ENCODE data around the gene TULP1. TPM values are rescaled to one million over a fixed set of nuclear protein-coding genes. Genes with fewer than 3 reads are reported as not detected.

Gene TULP1
- total RNA-seq, 4 donors from 2014 or later, result not detected

- no peak for TF ChIP-seq CTCF (IDR thresholded peaks at IDR 0.05; ENCODE audit: low read depth)
Measured at GRCh38 chr6:35486005-35486925, 26.4 kb downstream of the TULP1 start.

- no peak for TF ChIP-seq CTCF (IDR thresholded peaks at IDR 0.05; ENCODE audit: low read depth)
Measured at GRCh38 chr6:35485402-35485877, 27.3 kb downstream of the TULP1 start.

DNA sequence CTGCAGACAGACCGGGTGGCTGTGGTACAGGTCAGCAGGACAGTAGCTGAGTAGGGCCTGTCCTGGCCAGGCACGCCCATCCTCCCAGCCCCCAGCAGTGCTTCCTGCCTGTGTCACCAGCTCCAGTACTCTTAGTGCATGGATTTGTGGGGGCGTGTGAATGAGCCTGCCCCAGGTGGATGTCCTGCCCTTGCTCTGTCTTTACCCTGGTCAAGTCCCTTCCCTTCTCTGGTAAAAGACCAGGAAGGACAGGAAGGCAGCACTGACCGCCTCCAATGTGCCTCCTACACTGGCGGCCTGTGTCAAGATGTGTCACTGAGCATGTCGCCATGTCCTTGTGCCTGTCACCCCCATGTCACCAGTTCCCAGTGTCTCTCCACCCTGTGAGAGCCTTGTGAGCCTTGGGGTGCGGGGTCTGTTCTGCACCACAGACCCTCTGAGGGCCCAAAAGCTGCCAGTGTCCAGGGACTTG, 27.7 kb downstream of the TULP1 start:
- TF ChIP-seq CTCF (IDR thresholded peaks at IDR 0.05; ENCODE audit: low read depth), result no peak

DNA sequence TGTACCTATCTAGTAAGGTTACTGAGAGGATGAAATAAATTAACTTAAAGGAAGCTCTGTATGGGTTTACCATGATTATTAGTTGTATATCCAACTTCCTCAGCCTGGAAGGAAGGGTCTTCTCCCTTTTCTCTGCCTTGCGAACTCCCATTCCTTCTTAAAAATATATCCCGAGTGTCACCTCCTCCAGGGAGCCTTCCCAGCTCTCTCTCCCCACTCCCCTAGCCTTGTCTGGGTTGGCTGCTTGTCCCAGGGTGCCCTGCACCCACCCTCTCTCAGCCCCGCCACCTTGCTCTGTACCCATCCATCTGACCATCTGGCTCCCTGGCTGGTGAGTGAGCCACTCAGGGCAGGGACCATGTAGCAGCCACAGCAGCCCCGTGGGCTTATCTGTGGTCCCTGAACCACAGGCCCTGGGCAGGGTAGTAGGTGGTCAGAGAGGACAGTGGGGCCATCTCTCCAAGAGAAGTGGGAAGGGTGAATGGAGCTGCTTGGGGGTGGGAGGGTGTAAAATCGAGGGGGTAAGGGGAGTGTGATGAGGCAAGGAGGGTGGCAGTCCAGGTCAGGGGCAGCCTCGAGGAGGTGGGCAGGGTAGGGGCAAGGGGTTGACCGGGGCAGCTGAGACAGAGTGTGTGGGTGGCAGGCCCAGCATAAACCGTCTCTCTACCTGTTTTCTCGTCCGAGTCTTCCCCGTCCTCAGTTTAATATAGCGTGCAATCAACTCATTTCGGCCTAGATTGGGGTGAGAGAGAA, 28.6 kb downstream of the TULP1 start:
- no peak for TF ChIP-seq CTCF (IDR thresholded peaks at IDR 0.05; ENCODE audit: low read depth)

GRCh38 chr6:35483490-35483889, 29.2 kb downstream of the TULP1 start:
- no peak for TF ChIP-seq CTCF (IDR thresholded peaks at IDR 0.05; ENCODE audit: low read depth)

DNA sequence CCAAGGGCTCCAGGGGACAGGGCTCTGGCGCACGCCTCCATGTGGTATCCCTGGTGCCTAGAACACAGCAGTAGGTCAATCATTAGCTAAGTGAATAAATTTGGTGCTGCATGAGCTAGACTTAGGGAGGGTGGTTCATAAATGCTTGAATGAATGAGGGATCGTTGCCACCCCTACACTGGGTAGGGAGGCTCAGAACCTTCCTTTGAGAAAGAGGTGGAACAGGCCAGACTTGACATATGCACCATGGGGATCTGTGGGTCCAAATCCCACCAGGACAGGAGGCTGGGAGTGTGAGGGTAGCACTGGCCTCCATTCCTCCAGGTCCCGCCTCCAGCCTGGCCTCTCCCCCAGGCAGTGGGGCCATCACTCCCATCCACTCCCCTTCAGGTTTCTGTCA, 29.6 kb downstream of the TULP1 start:
- no peak for TF ChIP-seq CTCF (IDR thresholded peaks at IDR 0.05; ENCODE audit: low read depth)

DNA sequence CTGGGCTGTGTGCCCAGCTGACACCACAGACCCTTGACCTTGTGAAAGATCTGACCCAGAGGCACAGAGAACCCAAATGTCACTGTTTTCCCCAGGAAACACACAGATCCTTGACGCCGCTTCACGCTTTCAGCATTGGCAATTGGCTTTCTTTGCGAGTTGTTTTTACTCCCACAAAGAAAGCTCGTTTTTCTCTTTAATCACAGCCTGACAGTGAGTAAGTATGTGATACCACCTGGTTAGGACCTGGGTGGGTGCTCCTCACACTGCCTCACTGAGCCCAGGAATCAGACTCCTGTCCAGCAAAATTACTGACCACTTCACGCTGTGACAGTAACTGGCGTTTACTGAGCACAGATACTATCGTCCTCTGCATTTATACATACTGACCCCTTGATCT, 31.5 kb downstream of the TULP1 start:
- no peak for TF ChIP-seq CTCF (IDR thresholded peaks at IDR 0.05; ENCODE audit: low read depth)
